T-helper 2 cell (primary cell): Measurements from ENCODE around the gene FAM53B.
"Not testable (repeated sequence)": the region's sequence is repeated elsewhere in the genome, so short reads cannot be mapped to it uniquely, and the experiment has no call there.

Source experiments
- DNase-seq, 5 experiments: peaks; one replicate each; pipeline versions ENCODE4 v3.0.0 to v3.0.0-alpha.2; 2012 to 2022

FAM53B gene

DNA sequence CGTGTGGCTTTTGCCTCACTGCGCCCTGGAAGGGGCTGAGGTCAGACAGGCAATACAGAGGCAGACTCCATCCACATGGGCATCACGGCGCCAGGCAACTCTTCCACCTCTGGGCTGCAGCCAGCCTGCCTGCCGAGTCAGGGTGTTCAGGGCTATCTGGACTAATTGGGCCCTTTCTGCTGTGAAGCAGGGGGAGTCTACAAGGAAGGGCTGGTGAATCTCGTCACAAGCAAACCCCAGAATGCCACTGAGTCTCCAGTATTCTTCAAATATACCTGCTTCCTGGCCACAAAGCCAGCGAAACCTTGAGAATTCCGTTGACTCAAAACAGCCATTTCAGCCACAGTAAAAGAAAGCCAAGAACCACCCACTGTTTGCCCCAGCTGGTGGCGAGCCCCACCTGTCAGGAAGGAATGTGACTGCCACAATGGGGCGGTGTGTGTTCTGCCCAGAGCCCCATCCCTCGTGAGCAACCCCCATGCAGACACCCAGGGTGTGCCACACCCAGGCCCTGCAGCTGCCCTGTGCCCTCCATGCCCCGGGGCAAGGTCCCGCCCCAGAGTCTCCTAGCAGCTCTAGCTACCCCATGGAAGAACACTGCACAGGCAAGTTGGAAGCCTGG is 117.3 kb downstream of the FAM53B start:
- DNase-seq = peak in 4 of 5 experiments; percentile 26 to 82 (median 45)

DNA sequence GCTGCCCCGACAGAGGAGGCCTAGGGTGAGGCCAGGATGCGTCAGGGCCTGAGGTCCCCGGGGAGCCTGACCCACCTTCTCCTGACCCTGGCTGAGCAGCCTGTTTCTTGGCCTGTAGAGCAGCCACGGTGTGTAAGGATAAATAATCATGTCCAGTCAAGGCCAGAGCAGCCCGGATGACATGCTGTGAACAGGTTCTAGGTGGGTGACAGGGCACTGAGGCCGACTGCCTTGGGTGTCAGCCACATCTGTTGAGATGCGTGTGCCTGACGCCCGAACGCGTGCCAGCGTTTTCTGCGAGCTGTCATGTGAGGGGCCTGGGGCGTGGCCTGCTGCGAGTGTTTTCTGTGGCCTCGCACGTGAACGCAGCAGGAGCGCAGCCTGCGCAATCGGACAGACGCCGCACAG is 118.3 kb downstream of the FAM53B start:
- no peak for DNase-seq

DNA sequence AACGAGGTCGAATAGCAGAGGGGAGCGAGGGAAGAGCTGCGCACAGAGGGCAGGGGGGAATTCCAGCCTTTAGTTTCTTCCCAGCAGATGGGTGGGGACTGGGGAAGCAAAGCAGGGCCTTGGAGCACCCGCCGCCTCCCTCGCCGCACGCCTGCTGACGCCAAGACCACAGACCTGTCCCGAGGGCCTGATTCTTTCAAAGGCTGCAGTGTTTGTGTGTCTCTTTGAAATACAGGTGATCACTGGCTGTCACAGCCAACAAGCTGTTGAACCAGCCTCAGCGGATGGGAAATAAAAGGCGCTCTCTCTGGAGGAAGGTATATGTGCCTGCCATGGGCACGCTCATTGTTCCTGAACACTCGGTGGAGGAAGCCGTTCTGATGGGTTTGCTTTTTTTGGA is 119.3 kb downstream of the FAM53B start:
- no peak for DNase-seq

DNA sequence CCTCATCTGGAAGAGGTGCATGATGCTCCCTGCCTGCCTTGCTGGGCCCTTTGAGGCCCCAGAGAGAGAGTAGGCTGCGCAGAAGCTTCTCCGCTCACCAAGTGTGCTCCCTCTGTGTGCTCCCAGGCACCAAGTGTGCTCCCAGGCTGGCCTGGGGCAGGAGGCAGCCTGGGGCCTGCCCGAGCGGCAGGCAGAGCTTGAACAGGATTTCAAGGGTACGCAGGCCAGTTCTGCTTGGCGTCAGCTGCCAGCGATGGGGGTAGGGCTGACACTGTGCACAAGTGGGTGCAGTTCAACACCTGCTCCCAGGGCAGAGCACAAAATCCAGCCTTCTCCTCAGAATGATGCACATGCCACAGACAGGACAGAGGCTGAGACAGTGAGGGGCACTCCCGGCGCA is 119.7 kb downstream of the FAM53B start:
- no peak for DNase-seq

DNA sequence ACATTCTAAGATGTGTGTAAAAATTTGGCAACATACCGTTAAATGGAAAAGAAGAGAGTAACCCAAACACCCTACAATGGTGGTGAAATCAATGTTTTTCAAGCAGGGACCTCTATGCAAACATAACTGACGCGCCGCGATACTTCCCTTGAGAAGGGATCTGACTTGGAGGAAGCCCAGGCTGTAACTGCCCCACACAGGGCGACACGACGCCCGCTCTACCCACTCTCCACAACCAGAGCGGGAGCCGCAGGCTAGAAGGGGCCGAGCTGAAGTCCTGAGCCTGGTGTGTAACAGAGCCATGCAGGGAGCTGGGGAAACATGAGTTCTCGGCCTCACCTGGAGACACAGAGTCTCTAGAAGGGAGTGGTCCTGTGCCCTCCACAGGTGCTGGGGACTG is 120.2 kb downstream of the FAM53B start:
- no peak for DNase-seq

DNA sequence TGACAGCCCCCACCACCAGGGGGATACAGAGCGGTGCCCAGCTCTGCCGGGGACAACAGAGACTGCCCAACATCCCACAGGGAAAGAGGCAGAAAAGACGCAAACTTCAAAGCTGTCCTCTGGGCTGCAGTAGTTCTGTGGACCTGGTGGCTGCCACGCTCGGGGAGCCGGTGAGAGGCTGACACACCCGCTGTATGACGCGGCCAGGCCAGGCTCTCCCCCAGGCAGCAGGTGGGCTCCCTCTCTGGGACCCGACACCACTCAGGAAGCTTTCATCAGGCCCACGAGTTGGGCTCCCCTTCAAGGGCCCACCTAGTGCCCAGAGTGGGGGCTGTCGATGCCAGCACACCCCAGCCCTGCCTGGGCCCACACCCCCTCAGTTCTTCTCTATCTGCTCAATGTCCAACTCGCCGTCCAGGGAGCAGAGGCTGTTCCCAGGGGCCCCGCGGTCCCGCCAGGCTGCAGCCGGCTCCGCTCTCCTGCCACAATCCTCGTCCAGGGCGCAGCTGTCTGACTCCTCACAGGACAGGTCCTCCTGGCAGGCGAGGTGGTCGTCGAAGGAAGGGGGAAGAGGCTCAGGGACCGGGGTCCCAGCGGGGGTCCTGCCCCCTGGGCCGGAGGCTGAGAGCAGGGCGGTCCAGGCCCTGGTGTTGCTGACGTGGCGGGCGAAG is 121.2 kb downstream of the FAM53B start:
- DNase-seq = no peak

DNA sequence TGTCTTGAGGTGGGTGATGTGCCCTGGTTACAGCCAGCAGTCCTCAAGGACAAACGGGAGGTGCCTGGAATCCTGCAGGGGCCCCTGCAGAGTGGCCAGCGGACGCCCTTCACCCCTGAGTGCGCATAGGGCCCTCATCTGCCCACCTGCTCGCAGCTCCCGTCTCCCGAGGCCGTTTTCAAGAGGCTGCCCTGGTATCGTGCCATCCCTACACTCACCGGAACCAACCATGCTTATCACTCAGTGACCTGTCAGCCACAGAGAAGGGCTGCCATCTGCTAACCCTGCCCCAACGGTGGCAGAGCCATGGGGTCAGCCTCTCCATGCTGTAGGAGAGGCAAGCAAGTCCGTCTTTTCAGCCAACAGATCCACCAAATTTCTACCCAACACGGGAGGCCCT is 122.0 kb downstream of the FAM53B start:
- DNase-seq = no peak

DNA sequence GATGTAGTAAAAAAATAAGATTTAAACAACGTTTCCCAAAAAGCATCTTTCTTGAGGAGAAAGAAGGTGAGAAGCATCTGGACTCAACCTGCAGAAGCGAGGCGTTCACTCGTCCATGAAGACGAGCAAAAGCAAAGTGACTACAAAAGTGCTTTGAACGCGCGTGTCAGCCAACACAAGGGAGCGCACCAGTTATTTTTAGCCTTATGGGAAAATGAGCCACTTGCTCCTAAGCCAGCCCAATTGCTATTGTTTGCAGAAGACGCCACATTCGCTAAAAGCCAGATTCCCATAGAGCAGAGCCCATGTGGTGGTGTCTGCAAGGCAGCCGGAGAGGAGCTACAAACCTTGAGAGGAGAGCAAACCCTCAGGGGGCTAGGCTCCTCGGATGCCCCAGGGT is 122.5 kb downstream of the FAM53B start:
- DNase-seq = no peak

DNA sequence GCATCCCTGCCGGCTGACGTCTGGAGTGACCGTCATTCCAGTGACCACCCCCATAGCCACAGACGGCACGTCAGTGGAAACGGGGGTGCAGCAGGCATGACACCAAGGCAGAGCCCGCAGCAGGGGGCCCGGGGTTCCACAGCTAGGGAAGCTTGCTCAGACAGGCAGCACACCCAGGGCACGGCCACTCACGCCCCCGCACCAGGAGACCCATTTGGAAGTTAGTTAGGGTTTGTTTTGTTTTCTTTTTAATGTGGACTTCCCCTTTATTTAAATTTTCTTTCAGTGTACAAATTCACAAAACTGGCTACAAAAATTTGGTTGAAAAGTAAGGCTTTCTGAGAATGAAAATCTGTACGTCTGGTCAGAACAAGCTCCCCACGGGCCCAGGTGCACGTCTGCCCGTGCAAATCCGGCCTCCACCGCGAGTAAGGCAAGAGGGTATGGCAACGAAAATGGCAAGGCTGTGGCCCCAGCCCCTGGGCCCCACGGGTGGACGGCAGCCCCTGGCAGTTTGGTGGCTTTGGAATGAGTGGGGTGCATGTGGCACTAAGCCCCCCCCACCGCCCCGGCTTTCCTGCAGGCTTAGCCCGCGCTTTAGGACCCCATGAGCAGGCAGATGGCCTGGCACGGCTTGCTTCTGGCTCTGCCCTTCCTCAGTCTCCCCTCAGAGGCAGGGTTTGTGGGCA is 124.2 kb downstream of the FAM53B start:
- no peak for DNase-seq

DNA sequence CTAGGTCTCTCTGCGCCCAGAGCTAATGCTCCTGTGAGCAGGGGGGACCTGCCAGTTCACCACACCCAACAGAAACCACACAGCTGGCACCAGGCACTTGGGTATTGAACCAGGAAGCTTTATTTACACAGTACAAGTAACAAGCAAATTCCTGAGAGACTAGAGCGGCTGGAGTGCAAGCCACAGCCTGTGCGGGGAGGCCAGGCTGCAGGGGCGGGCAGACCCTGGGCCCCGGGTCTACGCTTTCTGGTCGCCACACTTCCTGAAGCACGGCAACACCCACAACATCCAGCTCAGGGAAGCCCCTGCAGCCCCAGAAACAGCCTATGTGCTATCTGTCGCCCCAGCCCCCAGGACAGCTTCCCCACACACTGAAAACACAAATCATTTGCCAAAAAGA is 125.0 kb downstream of the FAM53B start:
- DNase-seq = peak in 1 of 5 experiments; percentile 56

DNA sequence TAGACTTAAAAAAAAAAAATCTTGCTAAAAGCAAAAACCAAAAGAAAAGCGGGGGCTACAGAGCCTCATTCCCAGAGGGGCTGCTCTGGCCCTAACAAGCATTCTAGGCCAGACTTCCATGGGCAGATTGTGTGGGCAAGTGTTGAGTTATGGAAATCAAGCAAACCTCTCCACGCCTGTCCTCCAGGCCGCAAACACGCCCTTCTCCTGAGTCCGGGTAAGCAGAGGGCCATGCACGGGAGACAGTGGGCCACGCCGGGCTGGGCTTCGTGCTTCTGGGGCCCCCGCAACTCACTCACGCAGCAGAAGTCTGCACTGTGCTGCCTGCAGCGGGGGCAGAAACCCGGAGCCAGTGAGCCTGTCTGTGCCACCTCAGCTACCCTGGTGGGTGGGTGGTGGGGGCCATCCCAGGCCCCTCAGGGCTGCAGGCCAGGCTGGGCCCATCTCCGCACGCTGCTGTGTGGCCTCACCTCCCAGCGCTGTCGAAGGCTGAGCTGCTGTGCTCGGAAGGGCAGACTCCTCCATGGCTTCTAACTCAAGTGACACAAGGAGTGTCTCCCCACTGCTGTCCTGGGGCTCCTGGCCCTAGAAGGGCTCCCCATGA is 125.6 kb downstream of the FAM53B start:
- no peak for DNase-seq

DNA sequence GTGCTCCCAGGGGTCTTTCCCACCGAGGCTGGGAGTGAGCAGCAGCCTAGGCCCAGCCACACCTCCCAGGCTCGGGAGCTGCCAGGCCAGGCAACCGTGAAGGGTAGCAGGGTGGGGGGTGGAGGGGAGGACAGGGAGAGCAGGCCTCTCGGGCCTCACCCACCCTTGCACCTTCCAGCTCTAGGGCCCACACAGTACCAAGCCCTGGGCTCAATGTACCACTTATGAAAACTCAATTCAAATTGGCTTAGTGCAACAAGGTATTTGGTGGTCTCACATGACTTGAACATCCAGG is 127.4 kb downstream of the FAM53B start:
- DNase-seq = no peak

DNA sequence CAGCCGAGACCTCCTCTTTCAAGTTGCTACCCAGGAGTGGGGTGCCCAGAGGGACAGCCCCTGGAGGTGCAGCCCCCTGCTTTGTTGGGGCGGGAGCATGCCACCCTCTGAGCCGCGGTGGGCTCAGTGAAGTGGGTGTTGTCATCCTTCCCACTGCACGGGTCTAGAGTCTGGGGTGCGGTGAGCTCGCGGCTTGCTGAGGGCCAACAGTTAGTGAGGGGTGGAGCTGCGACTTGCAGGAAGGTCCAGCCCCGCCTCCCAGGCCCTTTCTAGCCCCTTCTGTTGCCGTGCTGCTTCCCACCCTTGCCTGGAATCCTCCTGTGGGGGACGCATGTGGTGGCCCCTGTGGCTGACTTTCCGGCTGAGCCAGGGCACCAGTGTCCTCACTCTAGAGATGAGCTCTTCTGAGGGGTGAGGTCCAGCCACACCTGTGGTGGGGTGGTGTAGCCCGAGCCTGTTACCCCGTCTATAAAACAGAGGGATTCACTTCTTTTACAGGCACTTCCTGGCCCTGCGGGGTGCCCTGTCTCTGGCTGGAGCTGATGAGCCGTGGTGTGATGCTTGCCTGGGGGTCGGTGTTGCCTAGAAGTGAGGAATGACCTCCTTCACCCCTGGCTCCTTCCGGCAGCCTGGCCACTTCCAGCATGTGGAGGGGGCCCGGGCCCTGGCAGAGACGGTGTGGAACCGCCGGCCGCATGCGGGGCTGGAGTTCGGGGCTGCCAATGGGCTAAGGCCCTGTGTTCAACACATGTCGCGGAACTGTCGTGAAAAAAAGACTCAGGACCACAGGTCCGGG is 127.9 kb downstream of the FAM53B start:
- peak in 1 of 5 experiments; percentile 38 for DNase-seq

DNA sequence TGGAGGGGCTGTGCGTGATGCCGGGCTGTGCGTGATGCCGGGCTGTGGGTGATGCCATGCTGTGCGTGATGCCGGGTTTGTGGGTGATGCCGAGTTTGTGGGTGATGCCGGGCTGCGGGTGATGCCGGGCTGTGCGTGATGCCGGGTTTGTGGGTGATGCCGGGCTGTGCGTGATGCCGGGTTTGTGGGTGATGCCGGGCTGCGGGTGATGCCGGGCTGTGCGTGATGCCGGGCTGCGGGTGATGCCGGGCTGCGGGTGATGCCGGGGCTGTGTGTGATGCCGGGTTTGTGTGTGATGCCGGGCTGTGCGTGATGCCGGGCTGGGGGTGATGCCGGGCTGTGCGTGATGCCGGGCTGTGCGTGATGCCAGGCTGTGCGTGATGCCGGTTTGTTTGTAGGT is 128.9 kb downstream of the FAM53B start:
- DNase-seq = no peak

DNA sequence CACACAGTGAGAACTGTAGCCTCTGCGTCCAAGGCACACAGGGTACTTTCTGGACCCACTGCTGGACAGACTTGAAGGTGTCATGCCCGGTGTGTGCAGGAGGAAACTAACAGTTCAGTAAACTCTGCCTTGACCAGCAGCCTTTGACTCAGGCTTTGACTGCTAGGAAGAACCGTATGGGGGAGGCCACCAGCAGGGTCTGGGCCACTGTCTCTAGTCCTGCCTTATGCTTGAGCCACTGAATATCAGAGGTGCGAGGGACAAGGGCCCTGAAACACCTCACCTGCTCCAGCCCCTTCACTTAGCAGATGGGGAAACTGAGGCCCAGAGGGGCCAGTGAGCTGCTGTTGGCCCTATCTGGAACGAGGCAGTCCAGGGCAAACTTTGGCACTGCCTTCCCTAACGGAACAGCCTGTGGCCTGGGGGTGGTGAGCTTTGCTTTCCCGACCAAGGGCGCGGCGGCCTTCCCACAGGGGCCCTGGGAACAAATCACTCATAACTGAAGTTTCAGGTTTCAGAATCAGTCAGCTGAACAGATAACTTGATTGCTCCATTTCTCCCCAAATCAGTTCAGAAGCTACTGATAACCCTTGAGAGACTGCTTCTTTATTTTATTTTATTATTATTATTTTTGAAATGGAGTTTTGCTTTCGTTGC is 130.0 kb downstream of the FAM53B start:
- peak in 2 of 5 experiments; percentile 49 to 75 for DNase-seq

DNA sequence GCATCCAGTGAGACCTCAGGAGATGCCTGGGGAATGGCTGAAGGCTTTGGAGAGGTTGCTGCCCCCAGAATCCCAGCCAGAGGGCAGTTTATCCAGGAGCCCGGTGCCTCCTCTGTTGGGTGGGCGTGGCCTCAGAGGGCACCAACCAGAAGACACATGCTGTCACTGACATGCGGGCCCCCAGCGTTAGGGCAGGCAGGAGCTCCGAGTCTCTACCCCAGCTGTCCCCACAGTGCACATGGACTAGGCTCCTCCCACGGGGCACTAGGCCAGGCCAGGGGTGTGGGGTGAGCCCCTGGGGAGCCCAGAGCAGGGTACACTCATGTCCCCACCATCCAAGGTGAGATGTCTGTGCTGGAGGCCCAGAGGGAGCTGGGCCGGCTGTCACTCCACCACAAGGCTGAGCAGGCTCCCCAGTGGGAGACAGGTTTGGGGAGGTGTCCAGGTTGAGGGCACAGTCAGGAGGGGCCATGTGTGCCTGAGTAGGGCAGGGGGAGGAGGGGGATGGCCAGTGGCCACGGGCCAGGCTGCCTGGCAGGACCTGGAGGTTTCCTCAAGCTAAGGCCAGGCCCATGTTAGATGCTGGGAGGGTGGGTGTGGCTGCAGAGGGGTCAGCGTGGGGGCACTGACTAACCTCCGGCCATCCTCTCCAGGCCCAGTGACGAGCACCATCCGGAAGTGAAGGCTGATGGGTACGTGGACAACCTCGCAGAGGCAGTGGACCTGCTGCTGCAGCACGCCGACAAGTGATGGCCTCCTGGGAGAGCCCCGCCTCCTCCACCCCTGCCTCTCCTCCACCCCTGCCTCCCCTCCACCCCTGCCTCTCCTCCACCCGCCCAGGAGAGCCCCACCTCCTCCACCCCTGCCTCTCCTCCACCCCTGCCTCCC is 131.3 kb downstream of the FAM53B start:
- DNase-seq = peak in 3 of 5 experiments; percentile 19 to 27 (median 20)

DNA sequence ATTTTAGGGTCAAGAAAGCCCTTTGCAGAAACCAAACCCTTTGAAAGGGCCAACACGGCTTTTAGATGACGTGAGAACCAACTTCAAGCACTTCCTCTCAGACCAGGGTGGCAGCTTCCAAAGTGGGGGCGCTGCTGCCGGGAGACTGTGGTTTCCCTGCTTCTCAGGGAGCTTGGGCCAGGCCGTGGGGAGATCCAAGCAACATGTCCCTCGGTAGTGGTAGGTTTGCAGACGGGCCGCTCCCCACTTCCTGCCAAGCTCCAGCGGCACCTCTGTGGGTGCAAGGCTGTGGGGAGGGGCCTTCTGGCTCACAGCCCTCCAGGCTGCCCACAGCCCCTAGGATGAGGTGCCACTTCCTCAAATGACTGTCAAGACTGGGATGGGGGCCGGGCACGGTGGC is 132.4 kb downstream of the FAM53B start:
- peak in 3 of 5 experiments; percentile 12 to 89 (median 84) for DNase-seq

DNA sequence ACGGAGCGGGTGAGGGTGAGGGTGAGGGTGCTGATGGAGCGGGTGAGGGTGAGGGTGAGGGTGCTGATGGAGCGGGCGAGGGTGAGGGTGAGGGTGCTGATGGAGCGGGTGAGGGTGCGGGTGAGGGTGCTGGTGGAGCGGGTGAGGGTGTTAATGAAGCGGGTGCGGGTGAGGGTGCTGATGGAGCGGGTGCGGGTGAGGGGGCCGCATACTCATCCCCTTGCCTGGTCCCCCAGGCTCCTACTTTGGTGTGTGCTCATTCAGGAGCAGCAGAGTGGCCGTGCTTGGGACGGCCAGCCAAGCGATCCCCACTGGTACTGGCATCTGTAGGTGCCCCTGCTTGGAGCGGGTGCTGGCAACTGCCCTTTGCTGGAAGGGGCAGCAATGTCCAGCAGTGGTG is 133.3 kb downstream of the FAM53B start:
- not testable (repeated sequence) for DNase-seq

DNA sequence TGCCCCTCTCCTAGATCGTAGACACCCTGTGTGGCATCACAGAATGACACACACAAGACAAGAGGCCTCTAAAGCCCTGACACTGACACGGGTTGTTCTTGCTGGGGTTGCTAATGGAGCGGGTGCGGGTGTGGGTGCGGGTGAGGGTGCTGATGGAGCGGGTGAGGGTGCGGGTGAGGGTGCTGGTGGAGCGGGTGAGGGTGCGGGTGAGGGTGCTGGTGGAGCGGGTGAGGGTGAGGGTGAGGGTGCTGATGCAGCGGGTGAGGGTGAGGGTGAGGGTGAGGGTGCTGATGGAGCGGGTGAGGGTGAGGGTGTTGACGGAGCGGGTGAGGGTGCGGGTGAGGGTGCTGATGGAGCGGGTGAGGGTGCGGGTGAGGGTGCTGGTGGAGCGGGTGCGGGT is 134.0 kb downstream of the FAM53B start:
- DNase-seq = not testable (repeated sequence)

DNA sequence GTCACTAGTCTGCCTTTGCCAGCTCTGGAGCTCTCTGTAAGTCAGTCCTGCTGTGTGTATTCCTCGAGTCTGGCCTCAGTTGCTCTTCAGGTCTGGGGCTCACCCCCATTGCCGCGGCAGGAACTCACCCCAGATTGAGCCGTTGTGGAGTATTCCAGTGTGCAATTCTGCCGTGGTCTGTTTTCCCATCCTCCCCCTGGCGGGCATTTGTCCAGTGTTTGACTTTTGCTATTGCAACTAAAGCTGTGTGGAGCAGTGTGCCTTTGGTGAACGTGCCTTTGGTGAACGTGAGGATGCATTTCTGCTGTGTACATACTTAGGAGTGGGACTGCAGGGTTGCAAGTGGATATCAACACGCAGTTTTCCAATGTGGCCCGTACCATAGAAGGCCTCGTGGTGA is 134.5 kb downstream of the FAM53B start:
- no peak for DNase-seq

DNA sequence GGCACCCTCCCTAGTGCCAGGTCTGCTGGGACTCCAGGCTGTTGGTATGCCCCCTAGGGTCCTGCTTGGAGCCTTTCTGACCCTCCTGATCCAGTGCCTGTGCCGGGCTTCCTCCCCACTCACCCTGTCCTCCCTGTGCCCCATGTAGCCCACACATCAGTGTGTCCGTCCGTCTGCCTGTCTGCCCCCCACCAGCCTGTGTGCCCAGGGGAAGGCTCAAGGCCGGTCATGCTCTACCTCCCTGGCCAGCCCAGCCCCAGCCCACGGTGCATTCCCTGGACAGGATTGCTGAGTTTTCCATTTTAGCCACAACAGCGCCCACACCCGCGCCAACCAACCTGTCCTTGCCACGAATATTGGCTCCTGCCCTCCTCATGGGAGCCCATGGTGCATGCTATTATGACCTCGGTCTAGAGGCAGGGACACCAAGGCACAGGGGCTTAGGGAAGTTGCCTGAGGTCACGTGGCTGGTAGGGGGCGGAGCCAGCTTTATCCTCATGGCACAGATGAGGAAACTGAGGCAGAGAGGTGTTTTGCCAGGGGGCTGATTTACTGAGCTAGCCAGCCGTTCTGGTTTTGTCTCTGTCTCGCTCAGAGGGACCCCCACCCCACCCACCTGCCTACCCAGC is 136.0 kb downstream of the FAM53B start:
- DNase-seq = no peak
